ENCODE results near the gene HACD2. TPM values are rescaled to one million over a fixed set of nuclear protein-coding genes. Genes with fewer than 3 reads are reported as not detected.

HACD2 gene
- total and polyA plus RNA-seq, 9 of the 15 experiments (the other 6 are each of a cell fraction or from before 2014, with no cell fraction given), result 1.3 to 10.5 (median 3.8) TPM

DNA sequence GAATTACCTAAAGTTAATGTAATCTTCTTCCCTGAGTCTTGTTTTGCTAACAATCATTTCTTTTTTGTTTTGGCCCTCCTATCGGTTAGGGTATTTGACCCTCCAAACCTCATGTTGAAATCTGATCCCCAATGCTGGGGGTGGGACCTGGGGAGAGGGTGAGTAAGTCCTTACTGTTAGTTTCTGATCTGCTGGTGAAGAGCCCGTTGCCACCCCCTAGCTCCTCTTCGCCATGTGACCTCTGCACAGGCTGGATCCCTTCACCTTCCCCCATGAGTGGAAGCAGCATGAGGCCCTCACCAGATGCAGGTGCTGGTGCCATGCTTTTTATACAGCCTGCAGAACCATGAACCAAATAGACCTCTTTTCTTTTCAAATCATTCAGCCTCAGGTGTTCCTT is 73.1 kb downstream of the HACD2 start (continued):
- TF ChIP-seq ZNF407 (IDR thresholded peaks at IDR 0.05; ENCODE audit: low read depth) (no peak), CEBPB (tag; IDR thresholded peaks at IDR 0.05) (no peak), NCOA6 (IDR thresholded peaks at IDR 0.05) (no peak), CBX8 (IDR thresholded peaks at IDR 0.05; ENCODE audit: borderline replicate concordance, extremely low read depth, low read depth, low read length, poor library complexity, severe bottlenecking) (no peak)
